KOPT-K1 (cell line): Measurements from ENCODE around the gene SEZ6L2.
"Not testable (repeated sequence)": the region's sequence is repeated elsewhere in the genome, so short reads cannot be mapped to it uniquely, and the experiment has no call there.

Experiments used
- H3K27ac ChIP-seq: fragments of 200-600 bp; sonication (generic); 2 replicates; pipeline ENCODE4 v1.5.1; 2016; ENCODE audit warnings: antibody characterized with exemption, mild to moderate bottlenecking, low read depth, low read length; ENCODE audit not compliant: poor library complexity, severe bottlenecking
- H3K36me3 ChIP-seq: fragments of 200-600 bp; sonication (generic); 2 replicates; pipeline ENCODE4 v1.5.1; 2017; ENCODE audit warnings: antibody characterized with exemption, mild to moderate bottlenecking, low read length, moderate library complexity; ENCODE audit not compliant: insufficient read depth
- H3K9me3 ChIP-seq: fragments of 200-600 bp; sonication (generic); 2 replicates; pipeline ENCODE4 v1.5.1; 2017; ENCODE audit warnings: antibody characterized with exemption, low read length, mild to moderate bottlenecking; ENCODE audit not compliant: insufficient read depth, poor library complexity, severe bottlenecking

Gene SEZ6L2

GRCh38 chr16:29899516-29900101 lies at the start of gene SEZ6L2:
Gene SEZ6L2 (minus strand): TSS chr16:29899550. CDS start chr16:29899019, 531 bp downstream.
- Histone ChIP-seq H3K27ac (no peak within 1 kb of the TSS), H3K36me3 (no peaks in the 10 kb centered on the region), H3K9me3 (no peaks in the 10 kb centered on the region)

DNA sequence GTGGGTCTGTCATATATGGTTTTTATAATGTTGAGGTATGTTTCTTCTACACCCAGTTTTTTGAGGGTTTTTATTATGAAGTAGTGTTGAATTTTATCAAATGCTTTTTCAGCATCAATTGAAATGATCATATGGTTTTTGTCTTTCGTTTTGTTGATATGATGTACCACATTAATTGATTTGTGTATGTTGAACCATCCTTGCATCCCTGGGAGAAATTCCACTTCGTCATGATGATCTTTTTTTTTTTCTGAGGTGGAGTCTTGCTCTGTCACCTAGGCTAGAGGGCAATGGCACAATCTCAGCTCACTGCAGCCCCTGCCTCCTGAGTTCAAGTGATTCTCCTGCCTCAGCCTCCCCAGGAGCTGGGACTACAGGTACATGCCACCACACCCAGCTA lies 48.5 kb upstream of the SEZ6L2 start:
- Histone ChIP-seq H3K36me3 (no peaks in the 10 kb centered on the region), H3K27ac (no peak overlapping the region), H3K9me3 (peaks cover 7% of the 10 kb centered on the region)

GRCh38 chr16:29943846-29944799 lies 44.8 kb upstream of the SEZ6L2 start:
- no peaks in the 10 kb centered on the region for H3K36me3 ChIP-seq
- peak overlapping the region; percentile 35 for H3K27ac ChIP-seq

GRCh38 chr16:29940656-29941055 lies 41.3 kb upstream of the SEZ6L2 start:
- Histone ChIP-seq H3K27ac (no peak overlapping the region), H3K9me3 (no peaks in the 10 kb centered on the region), H3K36me3 (no peaks in the 10 kb centered on the region)

More at GRCh38 chr16:29943846-29944799, 44.8 kb upstream of the SEZ6L2 start:
- H3K9me3 ChIP-seq = no peaks in the 10 kb centered on the region

GRCh38 chr16:29931750-29932149 lies 32.4 kb upstream of the SEZ6L2 start:
- not testable (repeated sequence) for H3K27ac ChIP-seq

DNA sequence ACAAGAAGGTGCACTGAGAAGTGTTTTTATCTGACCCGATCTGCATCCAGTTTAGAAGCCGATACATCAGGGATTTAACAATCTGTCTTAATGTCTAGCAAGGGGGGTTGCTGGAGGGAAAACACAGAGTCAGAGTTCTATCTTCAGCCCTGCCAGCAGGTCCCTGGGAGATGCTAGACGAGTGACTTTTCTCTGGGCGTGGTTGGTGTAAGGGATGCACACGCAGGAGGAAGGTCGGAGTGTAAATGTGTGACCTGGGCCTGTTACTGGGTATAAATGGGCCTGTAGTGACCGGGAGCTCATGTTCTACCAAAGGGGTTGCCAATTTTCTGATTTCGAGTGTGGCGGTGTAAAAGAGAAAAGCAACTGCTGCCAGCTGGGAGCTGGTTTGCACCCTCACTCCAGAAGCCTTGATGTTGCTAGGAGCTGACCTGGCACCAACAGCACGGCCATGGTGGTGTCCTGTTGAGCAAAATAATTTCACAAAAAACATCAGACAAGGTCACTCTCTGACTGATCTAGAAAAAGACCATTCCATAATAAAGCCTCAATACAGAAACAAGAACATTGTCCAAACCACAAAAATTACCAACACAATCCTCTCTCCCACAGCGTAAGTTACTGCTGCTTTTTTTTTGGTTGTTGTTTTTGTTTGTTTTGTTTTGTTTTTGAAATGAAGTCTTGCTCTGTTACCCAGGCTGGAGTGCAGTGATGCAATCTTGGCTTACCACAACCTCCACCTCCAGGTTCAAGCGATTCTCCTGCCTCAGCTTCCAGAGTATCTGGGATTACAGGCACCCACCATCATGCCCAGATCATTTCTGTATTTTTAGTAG lies 27.9 kb upstream of the SEZ6L2 start:
- Histone ChIP-seq H3K9me3 (no peaks in the 10 kb centered on the region), H3K27ac (no peak overlapping the region), H3K36me3 (peaks cover 10% of the 10 kb centered on the region)

More at GRCh38 chr16:29931750-29932149, 32.4 kb upstream of the SEZ6L2 start:
- not testable (repeated sequence) for H3K9me3 ChIP-seq, H3K36me3 ChIP-seq

DNA sequence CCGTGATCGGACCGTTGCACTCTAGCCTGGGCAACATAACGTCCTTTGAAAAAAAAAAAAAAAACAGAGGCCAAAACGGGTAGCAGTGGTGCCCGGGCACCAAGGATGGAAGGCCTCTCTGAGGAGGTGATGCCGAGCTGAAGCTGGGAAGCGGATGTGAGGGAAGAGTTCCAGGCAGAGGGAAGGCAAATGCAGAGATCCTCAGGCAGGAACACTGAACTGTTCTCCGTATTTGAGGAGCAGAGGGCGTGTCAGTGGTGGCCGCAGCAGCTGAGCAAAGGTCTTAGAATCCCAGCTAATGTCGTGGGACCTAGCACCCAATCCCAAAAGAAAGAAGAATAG lies 27.3 kb upstream of the SEZ6L2 start:
- Histone ChIP-seq H3K27ac (peak overlapping the region; percentile 73), H3K36me3 (peaks cover 15% of the 10 kb centered on the region), H3K9me3 (no peaks in the 10 kb centered on the region)

- H3K27ac ChIP-seq = peak within 1 kb of the TSS; percentile 73
- H3K36me3 ChIP-seq = peaks cover 21% of the 10 kb centered on the region
- no peaks in the 10 kb centered on the region for H3K9me3 ChIP-seq
Observed at GRCh38 chr16:29925781-29926710, 26.7 kb upstream of the SEZ6L2 start, which contains the start of gene KCTD13. Gene KCTD13 (minus strand): TSS chr16:29926226. CDS start chr16:29926033, 193 bp downstream.

- Histone ChIP-seq H3K36me3 (peaks cover 30% of the 10 kb centered on the region), H3K9me3 (no peaks in the 10 kb centered on the region), H3K27ac (peak overlapping the region; percentile 73)
Observed at GRCh38 chr16:29925105-29925756, 25.9 kb upstream of the SEZ6L2 start.

- no peaks in the 10 kb centered on the region for H3K9me3 ChIP-seq
- no peak overlapping the region for H3K27ac ChIP-seq
- peaks cover 46% of the 10 kb centered on the region for H3K36me3 ChIP-seq
Observed at GRCh38 chr16:29922986-29923501, 23.7 kb upstream of the SEZ6L2 start.

- Histone ChIP-seq H3K9me3 (no peaks in the 10 kb centered on the region), H3K36me3 (peaks cover 53% of the 10 kb centered on the region), H3K27ac (no peak overlapping the region)
Observed at GRCh38 chr16:29922326-29922725, 23.0 kb upstream of the SEZ6L2 start.

GRCh38 chr16:29921034-29921385 lies 21.7 kb upstream of the SEZ6L2 start:
- H3K9me3 ChIP-seq = no peaks in the 10 kb centered on the region
- H3K36me3 ChIP-seq = peaks cover 66% of the 10 kb centered on the region
- no peak overlapping the region for H3K27ac ChIP-seq

- Histone ChIP-seq H3K27ac (no peak overlapping the region), H3K36me3 (peaks cover 70% of the 10 kb centered on the region), H3K9me3 (no peaks in the 10 kb centered on the region)
Observed at GRCh38 chr16:29920288-29921033, 21.1 kb upstream of the SEZ6L2 start.
